GM12878 (cell line): ENCODE results near the gene BAX.

Experiments
- ASH2L ChIP-seq: fragments of 300-600, 200-600 bp; sonication (generic); IDR thresholded peaks from 2 replicates; pipeline ENCODE4 v1.6.1; 2017; ENCODE audit warnings: low read depth, mild to moderate bottlenecking, borderline replicate concordance
- BCL11A ChIP-seq: IDR thresholded peaks from 2 replicates; pipeline ENCODE4 v1.6.1; 2011; ENCODE audit warnings: low read depth, low read length
- CEBPB ChIP-seq, 2 experiments: fragments of 150-350 bp in 1 of 2; IDR thresholded peaks; 2 replicates each; pipeline ENCODE4 v1.6.1; 2012 to 2014; ENCODE audit warnings: low read depth in 2 of 2, low read length in 2 of 2, borderline replicate concordance in 1 of 2, inconsistent platforms in 1 of 2
- CTCF ChIP-seq, 3 experiments: IDR thresholded peaks in 2 of 3; conservative IDR thresholded peaks in 1 of 3; 2 replicates each; pipeline ENCODE4 v1.5.1; 2011; ENCODE audit warnings: low read depth in 3 of 3, low read length in 3 of 3, mild to moderate bottlenecking in 3 of 3, control low read depth in 2 of 3, moderate library complexity in 2 of 3, inconsistent platforms in 1 of 3, mixed read lengths in 1 of 3; ENCODE audit not compliant: control insufficient read depth in 2 of 3, insufficient read depth in 1 of 3; ENCODE audit errors: extremely low read depth in 1 of 3
- E2F8 ChIP-seq: fragments of 450-650 bp; IDR thresholded peaks from 2 replicates; pipeline ENCODE4 v1.6.1; 2018; ENCODE audit warnings: mild to moderate bottlenecking, low read depth, moderate library complexity; ENCODE audit not compliant: partially characterized antibody
- HDAC2 ChIP-seq: fragments of 200-600 bp; sonication (generic); IDR thresholded peaks from 2 replicates; pipeline ENCODE4 v1.6.1; 2017
- RBBP5 ChIP-seq: fragments of 200-600 bp; sonication (generic); conservative IDR thresholded peaks from 2 replicates; pipeline ENCODE4 v1.6.1; 2016
- SIN3A ChIP-seq: IDR thresholded peaks from 2 replicates; pipeline ENCODE4 v1.6.1; 2012; ENCODE audit warnings: low read depth, low read length, improper control_type of control experiment
- SP1 ChIP-seq: IDR thresholded peaks from one replicate; pipeline ENCODE4 v1.6.1; 2011; ENCODE audit warnings: low read depth, low read length
- SUZ12 ChIP-seq: fragments of 200-600 bp; sonication (generic); IDR thresholded peaks from one replicate; pipeline ENCODE4 v1.6.1; 2018; ENCODE audit warnings: antibody characterized with exemption, mild to moderate bottlenecking; ENCODE audit not compliant: unreplicated experiment
- TAF1 ChIP-seq: IDR thresholded peaks from 2 replicates; pipeline ENCODE4 v1.6.1; 2011; ENCODE audit warnings: mild to moderate bottlenecking, low read depth, low read length, borderline replicate concordance
- TF ChIP-seq, protein P1 (sequence below): IDR thresholded peaks from 2 replicates; pipeline ENCODE4 v1.6.1; 2012; ENCODE audit warnings: low read depth, low read length, improper control_type of control experiment
- TF ChIP-seq, protein P2 (sequence below): fragments of 450-650 bp; IDR thresholded peaks from 2 replicates; pipeline ENCODE4 v1.6.1; 2018; ENCODE audit warnings: borderline replicate concordance, mild to moderate bottlenecking; ENCODE audit not compliant: partially characterized antibody

DNA sequence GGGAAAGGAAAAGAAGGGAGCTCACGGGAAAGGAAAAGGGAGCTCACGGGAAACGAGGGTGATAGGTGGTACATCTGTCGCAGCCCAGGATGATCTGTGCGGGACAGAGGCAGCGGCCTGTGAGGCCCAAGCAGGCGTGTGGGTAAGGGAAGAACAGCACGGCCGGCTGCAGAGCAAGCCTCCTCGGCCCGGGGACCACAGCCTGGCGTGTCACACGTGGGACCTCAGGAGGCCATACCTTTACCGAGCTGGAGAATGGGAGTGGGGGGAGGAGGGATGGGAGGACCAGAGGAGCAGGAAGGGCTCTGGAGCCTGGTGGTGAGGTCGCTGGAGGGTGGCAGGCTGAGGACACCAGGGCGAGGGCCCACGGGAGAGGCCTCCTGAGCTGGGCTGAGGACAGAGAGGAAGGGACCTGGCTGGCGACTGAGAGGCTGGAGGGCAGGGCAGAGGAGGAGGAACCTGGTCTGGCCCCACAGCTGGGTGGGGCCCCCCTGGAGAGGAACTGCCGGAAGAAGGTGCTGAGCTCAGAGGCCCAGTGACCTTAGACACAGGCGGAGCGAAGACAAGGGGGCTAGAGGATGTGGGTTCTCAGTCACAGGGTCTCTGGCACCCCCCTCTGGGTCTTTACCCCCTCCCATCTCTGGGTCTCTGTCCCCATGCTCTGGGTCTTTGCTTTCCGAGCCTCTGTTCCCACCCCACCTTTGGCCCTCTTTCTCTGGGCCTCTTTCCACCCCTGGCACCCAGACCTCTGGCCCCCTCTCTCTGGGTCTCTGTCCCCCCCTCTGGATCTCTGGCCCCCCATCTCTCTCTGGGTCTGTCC lies 7.6 kb downstream of the BAX start:
- no peak for TF ChIP-seq ASH2L
- TF ChIP-seq E2F8, result no peak
- peak; percentile 44; the same call in 1 of the 2 replicates for TF ChIP-seq SIN3A
- TF ChIP-seq BCL11A, result no peak
- TF ChIP-seq, protein P1, sequence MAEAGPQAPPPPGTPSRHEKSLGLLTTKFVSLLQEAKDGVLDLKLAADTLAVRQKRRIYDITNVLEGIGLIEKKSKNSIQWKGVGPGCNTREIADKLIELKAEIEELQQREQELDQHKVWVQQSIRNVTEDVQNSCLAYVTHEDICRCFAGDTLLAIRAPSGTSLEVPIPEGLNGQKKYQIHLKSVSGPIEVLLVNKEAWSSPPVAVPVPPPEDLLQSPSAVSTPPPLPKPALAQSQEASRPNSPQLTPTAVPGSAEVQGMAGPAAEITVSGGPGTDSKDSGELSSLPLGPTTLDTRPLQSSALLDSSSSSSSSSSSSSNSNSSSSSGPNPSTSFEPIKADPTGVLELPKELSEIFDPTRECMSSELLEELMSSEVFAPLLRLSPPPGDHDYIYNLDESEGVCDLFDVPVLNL, result no peak
- no peak for TF ChIP-seq CTCF (IDR thresholded peaks at IDR 0.05 in 2 of 3, conservative IDR thresholded peaks at IDR 0.05 in 1 of 3; ENCODE audit: control insufficient read depth in 2 of 3, extremely low read depth in 1 of 3, insufficient read depth in 1 of 3, low read depth in 3 of 3, low read length in 3 of 3)
- TF ChIP-seq, protein P2, sequence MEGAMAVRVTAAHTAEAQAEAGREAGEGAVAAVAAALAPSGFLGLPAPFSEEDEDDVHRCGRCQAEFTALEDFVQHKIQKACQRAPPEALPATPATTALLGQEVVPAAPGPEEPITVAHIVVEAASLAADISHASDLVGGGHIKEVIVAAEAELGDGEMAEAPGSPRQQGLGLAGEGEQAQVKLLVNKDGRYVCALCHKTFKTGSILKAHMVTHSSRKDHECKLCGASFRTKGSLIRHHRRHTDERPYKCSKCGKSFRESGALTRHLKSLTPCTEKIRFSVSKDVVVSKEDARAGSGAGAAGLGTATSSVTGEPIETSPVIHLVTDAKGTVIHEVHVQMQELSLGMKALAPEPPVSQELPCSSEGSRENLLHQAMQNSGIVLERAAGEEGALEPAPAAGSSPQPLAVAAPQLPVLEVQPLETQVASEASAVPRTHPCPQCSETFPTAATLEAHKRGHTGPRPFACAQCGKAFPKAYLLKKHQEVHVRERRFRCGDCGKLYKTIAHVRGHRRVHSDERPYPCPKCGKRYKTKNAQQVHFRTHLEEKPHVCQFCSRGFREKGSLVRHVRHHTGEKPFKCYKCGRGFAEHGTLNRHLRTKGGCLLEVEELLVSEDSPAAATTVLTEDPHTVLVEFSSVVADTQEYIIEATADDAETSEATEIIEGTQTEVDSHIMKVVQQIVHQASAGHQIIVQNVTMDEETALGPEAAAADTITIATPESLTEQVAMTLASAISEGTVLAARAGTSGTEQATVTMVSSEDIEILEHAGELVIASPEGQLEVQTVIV, result peak; percentile 10
- no peak for TF ChIP-seq CEBPB (IDR thresholded peaks at IDR 0.05; ENCODE audit: borderline replicate concordance in 1 of 2, low read depth in 2 of 2, low read length in 2 of 2)
- TF ChIP-seq RBBP5, result no peak
- TF ChIP-seq HDAC2, result no peak
- TF ChIP-seq SUZ12, result no peak
- peak; percentile 63 for TF ChIP-seq SP1
- TF ChIP-seq TAF1, result peak; percentile 47; the same call in 1 of the 2 replicates
